Gastrocnemius medialis (tissue), 4 donors: Measurements from ENCODE around the gene APEX1. TPM values are rescaled to one million over a fixed set of nuclear protein-coding genes. Genes with fewer than 3 reads are reported as not detected.
A peak's percentile ranks its signal among the peaks of the same experiment; 100 is the strongest.

Source experiments
- ATAC-seq, 2 donors: fragments of 150-250 bp; one replicate each; pipeline ENCODE4 v1.9.1; 2016
- DNase-seq, 2 donors: peaks; one replicate each; pipeline ENCODE4 v3.0.0-alpha.2; 2019
- H3K27ac ChIP-seq, 4 donors: fragments of 200-600 bp; sonication (generic); 1 replicate in 1 of 4; 2 replicates in 3 of 4; pipeline ENCODE4 v1.5.1; 2016 to 2018; ENCODE audit warnings: mild to moderate bottlenecking in 2 of 4, moderate library complexity in 1 of 4
- H3K27me3 ChIP-seq, 3 donors: fragments of 200-600 bp; sonication (generic) in 2 of 3; 1 replicate in 1 of 3; 2 replicates in 2 of 3; pipeline versions ENCODE4 v1.5.1 to v1.6.0; 2016 to 2019; ENCODE audit warnings: mild to moderate bottlenecking in 1 of 3, moderate library complexity in 1 of 3
- H3K36me3 ChIP-seq, 2 donors: fragments of 200-600 bp; sonication (generic) in 1 of 2; one replicate each; pipeline ENCODE4 v1.5.1; 2017 to 2018
- H3K4me1 ChIP-seq, 2 donors: fragments of 200-600 bp; sonication (generic) in 1 of 2; one replicate each; pipeline ENCODE4 v1.5.1; 2016 to 2017; ENCODE audit warnings: mild to moderate bottlenecking in 2 of 2
- H3K4me3 ChIP-seq, 4 donors: fragments of 200-600 bp; sonication (generic) in 3 of 4; 1 replicate in 1 of 4; 2 replicates in 3 of 4; pipeline ENCODE4 v1.5.1; 2016 to 2019; ENCODE audit warnings: mild to moderate bottlenecking in 2 of 4
- H3K9me3 ChIP-seq, 3 donors: fragments of 200-600 bp; sonication (generic) in 2 of 3; 1 replicate in 1 of 3; 2 replicates in 2 of 3; pipeline ENCODE4 v1.5.1; 2016 to 2019
- CTCF ChIP-seq, 5 experiments: fragments of 450-650 bp in 3 of 5; fragments of 200-600 bp in 2 of 5; sonication (generic) in 2 of 5; IDR thresholded peaks in 4 of 5; conservative IDR thresholded peaks in 1 of 5; 1 replicate in 4 of 5; 2 replicates in 1 of 5; pipeline ENCODE4 v1.5.1; 2016 to 2019; ENCODE audit warnings: antibody characterized with exemption in 5 of 5, mild to moderate bottlenecking in 3 of 5, moderate library complexity in 3 of 5
- POLR2A ChIP-seq, 2 donors: fragments of 450-650 bp; IDR thresholded peaks; one replicate each; pipeline ENCODE4 v1.6.1; 2017; ENCODE audit warnings: antibody characterized with exemption in 2 of 2, mild to moderate bottlenecking in 2 of 2, moderate library complexity in 2 of 2
- in situ Hi-C, 4 donors: fragments of 200-750 bp; cut with MboI; loops; one replicate each; pipeline versions ENCODE4 v1.15.0 to v1.8.0; 2017; ENCODE audit warnings: low sequenced_read_pairs in 4 of 4
- intact Hi-C: fragments of 100-400 bp; cut with DNase I; formaldehyde crosslinking; loops from one replicate; pipeline ENCODE4 v1.15.1; 2023; ENCODE audit warnings: low total_unique reads
- total RNA-seq, 4 donors: library from RNA; depleted of rRNA; stranded (reverse); fragments of >200 nt; gene quantifications; one replicate each; pipeline versions ENCODE4 v1.1.0 to v1.2.3, GENCODE V29; 2016

Gene APEX1
- total RNA-seq, 4 donors from 2014 or later: 65.6 to 132 (median 94.2) TPM

- intact Hi-C loops (no loop called here), in situ Hi-C loops (loop anchor here in 3 of 4 donors (10.0 to 25.0 kb wide), 2 partner anchors 46 to 194 kb away; partner anchors contain the start of genes PIP4P1 (in 1 of the 3) and PNP (in 1 of the 3))
- ATAC-seq (no peak), DNase-seq (no peak)
- Histone ChIP-seq H3K36me3 (no peaks in the 10 kb centered on the region), H3K9me3 (no peaks in the 10 kb centered on the region), H3K27ac (peak overlapping the region in 2 of 4 donors; percentile 33 to 46), H3K27me3 (no peaks in the 10 kb centered on the region), H3K4me3 (no peak overlapping the region), H3K4me1 (peaks cover 6 to 12% of the 10 kb centered on the region in 2 donors)
- TF ChIP-seq POLR2A (IDR thresholded peaks at IDR 0.05) (no peak), CTCF (IDR thresholded peaks at IDR 0.05 in 4 of 5, conservative IDR thresholded peaks at IDR 0.05 in 1 of 5) (no peak)
Measured at GRCh38 chr14:20418501-20418909, 36.5 kb upstream of the APEX1 start.

DNA sequence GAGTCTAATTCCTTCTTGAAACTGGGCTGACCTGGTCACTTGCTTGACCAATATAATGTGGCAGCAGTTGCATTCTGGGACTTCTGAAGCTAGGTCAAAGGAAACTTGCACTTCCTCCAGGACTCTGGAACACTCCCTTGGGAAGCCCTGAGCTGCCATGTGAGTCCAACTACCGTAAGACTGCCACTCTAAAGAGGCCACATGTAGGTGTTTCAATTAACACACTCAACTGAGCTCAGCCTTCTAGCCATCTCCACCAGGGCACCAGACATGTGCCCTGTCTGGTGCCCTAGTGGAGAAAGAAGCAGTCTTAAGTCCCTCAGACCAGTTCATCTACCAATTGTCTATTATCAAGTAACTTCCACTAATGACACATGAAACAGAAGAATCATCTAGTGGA lies 35.6 kb upstream of the APEX1 start:
- H3K4me1 ChIP-seq: peaks cover 0 to 8% of the 10 kb centered on the region in 2 donors
- H3K27me3 ChIP-seq: no peaks in the 10 kb centered on the region
- ATAC-seq: no peak
- DNase-seq: no peak
- no peaks in the 10 kb centered on the region for H3K9me3 ChIP-seq
- intact Hi-C loops: no loop called here
- TF ChIP-seq CTCF (IDR thresholded peaks at IDR 0.05 in 4 of 5, conservative IDR thresholded peaks at IDR 0.05 in 1 of 5): no peak
- TF ChIP-seq POLR2A (IDR thresholded peaks at IDR 0.05): no peak
- in situ Hi-C loops: loop anchor here in 3 of 4 donors (10.0 to 25.0 kb wide), 2 partner anchors 45 to 193 kb away; partner anchors contain the start of genes PIP4P1 (in 1 of the 3) and PNP (in 1 of the 3)
- peak overlapping the region in 3 of 4 donors; percentile 23 to 54 (median 48) for H3K27ac ChIP-seq
- H3K4me3 ChIP-seq: no peak overlapping the region
- H3K36me3 ChIP-seq: no peaks in the 10 kb centered on the region

DNA sequence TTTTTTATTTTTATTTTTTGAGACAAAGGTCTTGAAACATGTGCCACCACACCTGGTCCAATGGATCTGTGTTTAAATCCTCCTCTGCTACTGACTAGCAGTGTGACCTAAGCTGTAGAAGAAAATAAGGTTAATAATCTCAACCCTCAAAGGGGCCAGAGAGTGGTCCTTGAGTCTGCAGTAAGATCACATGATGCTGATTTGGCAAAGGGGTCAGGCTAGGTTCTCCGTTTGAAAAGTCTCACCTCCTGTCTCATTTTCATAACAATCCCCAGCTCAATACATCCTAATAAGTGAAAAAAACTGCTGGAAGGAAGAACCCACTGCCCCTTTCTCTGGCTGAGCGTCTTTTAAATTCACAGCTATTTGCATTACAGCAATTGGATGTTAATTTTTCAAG lies 33.8 kb upstream of the APEX1 start:
- Histone ChIP-seq H3K9me3 (no peaks in the 10 kb centered on the region), H3K27ac (no peak overlapping the region), H3K27me3 (no peaks in the 10 kb centered on the region), H3K4me3 (no peak overlapping the region), H3K4me1 (peaks cover 0 to 8% of the 10 kb centered on the region in 2 donors), H3K36me3 (no peaks in the 10 kb centered on the region)
- TF ChIP-seq POLR2A (IDR thresholded peaks at IDR 0.05) (no peak), CTCF (IDR thresholded peaks at IDR 0.05 in 4 of 5, conservative IDR thresholded peaks at IDR 0.05 in 1 of 5) (no peak)
- ATAC-seq (no peak), DNase-seq (no peak)
- in situ Hi-C loops: loop anchor here in 2 of 4 donors (25.0 kb wide), 1 partner anchor 191 kb away; no protein-coding TSS in a partner anchor
- intact Hi-C loops: no loop called here

- intact Hi-C loops (no loop called here), in situ Hi-C loops (loop anchor here in 2 of 4 donors (25.0 kb wide), 1 partner anchor 189 kb away; no protein-coding TSS in a partner anchor)
- Histone ChIP-seq H3K9me3 (no peaks in the 10 kb centered on the region), H3K4me3 (no peak overlapping the region), H3K36me3 (no peaks in the 10 kb centered on the region), H3K27me3 (no peaks in the 10 kb centered on the region), H3K4me1 (peaks cover 5 to 8% of the 10 kb centered on the region in 2 donors), H3K27ac (no peak overlapping the region)
- no peak for ATAC-seq
- no peak for TF ChIP-seq CTCF (IDR thresholded peaks at IDR 0.05 in 4 of 5, conservative IDR thresholded peaks at IDR 0.05 in 1 of 5)
- TF ChIP-seq POLR2A (IDR thresholded peaks at IDR 0.05): no peak
- DNase-seq: no peak
Measured at GRCh38 chr14:20422886-20423285, 32.1 kb upstream of the APEX1 start.
